Uterus (tissue), 2 donors: ENCODE data around the gene CEACAM5.

ENCODE experiments used
- CTCF ChIP-seq, 4 experiments: fragments of 200-600 bp in 2 of 4; fragments of 450-650 bp in 2 of 4; sonication (generic) in 2 of 4; IDR thresholded peaks; one replicate each; pipeline ENCODE4 v1.5.1; 2016 to 2019; ENCODE audit warnings: antibody characterized with exemption in 4 of 4, mild to moderate bottlenecking in 2 of 4, moderate library complexity in 1 of 4
- POLR2A ChIP-seq, 2 donors: fragments of 450-650 bp; IDR thresholded peaks; one replicate each; pipeline ENCODE4 v1.6.1; 2016; ENCODE audit warnings: antibody characterized with exemption in 2 of 2, mild to moderate bottlenecking in 1 of 2, moderate library complexity in 1 of 2

GRCh38 chr19:41694196-41694595, 14.2 kb upstream of the CEACAM5 start:
- TF ChIP-seq CTCF (IDR thresholded peaks at IDR 0.05) (no peak), POLR2A (IDR thresholded peaks at IDR 0.05) (no peak)
